AG04450 (cell line): ENCODE data around the gene HDDC3. TPM values are rescaled to one million over a fixed set of nuclear protein-coding genes. Genes with fewer than 3 reads are reported as not detected.

Experiments used
- CTCF ChIA-PET: fragments of 300-600, 350-600 bp; formaldehyde crosslinking; extraction: SDS; loops from one replicate; lab custom pipeline; 2022; ENCODE audit warnings: antibody characterized with exemption, inconsistent platforms; lab: Charles Lee
- POLR2A ChIA-PET: fragments of 350-600 bp; formaldehyde crosslinking; extraction: SDS; loops from one replicate; lab custom pipeline; 2021; ENCODE audit warnings: antibody characterized with exemption, inconsistent platforms; lab: Yijun Ruan, JAX
- DNase-seq: peaks from one replicate; pipeline ENCODE4 v3.0.0-alpha.2; 2011; ENCODE audit warnings: low read depth, low spot score
- H3K27ac ChIP-seq: one replicate; pipeline ENCODE4 v1.5.1; 2012; ENCODE audit warnings: low read depth, low read length, control low read depth
- H3K27me3 ChIP-seq: one replicate; pipeline ENCODE4 v1.6.0; 2012; ENCODE audit warnings: low read length; ENCODE audit not compliant: control insufficient read depth, insufficient read depth
- H3K4me3 ChIP-seq: 2 replicates; pipeline ENCODE4 v1.5.1; 2011; ENCODE audit warnings: mild to moderate bottlenecking, low read depth, low read length, control low read depth
- H3K9me3 ChIP-seq: 2 replicates; pipeline ENCODE4 v1.5.1; 2012; ENCODE audit warnings: low read length; ENCODE audit not compliant: control insufficient read depth, insufficient read depth
- polyA plus RNA-seq: library from polyadenylated mRNA; depleted of rRNA; stranded (reverse); fragments of >200 nt; gene quantifications from 2 replicates; pipeline ENCODE4 v1.2.3, GENCODE V29; 2011
- TF ChIP-seq, protein P1 (sequence below): IDR thresholded peaks from 2 replicates; pipeline ENCODE4 v1.5.1; 2011; ENCODE audit warnings: low read depth, low read length, control low read depth, inconsistent platforms

HDDC3 gene
- polyA plus RNA-seq, 1 experiment, result 10.3 TPM

DNA sequence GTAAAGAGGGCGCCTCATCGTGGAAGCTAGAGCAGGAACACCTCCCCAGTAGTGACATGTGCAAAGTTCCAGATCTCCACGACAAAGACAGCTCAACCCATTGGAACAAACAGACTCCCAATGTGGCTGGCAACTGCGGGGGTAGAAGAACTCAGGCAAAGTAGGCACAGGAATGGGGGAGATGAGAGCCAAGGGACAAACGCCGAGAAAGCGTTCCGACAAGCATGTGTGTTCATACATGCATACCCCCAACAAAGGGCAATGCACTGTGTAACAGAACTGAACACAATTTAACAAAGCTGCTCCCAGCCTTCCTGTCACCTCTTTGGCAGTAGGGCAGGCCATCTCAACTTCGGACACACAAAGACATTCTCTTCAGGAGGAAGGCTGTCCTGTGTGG is 33.9 kb upstream of the HDDC3 start:
- Histone ChIP-seq H3K27ac (no peak overlapping the region), H3K4me3 (no peak overlapping the region), H3K27me3 (no peaks in the 10 kb centered on the region), H3K9me3 (no peaks in the 10 kb centered on the region)
- ChIA-PET POLR2A (interaction anchor here (0.5 to 0.8 kb wide), 2 partner anchors 13 to 110 kb away, joined by 3 to 5 read pairs; no protein-coding TSS in a partner anchor), CTCF (interaction anchor here (0.7 to 1.9 kb wide), 2 partner anchors 10 to 83 kb away, joined by 3 to 23 read pairs; no protein-coding TSS in a partner anchor)
- no peak for DNase-seq
- TF ChIP-seq, protein P1, sequence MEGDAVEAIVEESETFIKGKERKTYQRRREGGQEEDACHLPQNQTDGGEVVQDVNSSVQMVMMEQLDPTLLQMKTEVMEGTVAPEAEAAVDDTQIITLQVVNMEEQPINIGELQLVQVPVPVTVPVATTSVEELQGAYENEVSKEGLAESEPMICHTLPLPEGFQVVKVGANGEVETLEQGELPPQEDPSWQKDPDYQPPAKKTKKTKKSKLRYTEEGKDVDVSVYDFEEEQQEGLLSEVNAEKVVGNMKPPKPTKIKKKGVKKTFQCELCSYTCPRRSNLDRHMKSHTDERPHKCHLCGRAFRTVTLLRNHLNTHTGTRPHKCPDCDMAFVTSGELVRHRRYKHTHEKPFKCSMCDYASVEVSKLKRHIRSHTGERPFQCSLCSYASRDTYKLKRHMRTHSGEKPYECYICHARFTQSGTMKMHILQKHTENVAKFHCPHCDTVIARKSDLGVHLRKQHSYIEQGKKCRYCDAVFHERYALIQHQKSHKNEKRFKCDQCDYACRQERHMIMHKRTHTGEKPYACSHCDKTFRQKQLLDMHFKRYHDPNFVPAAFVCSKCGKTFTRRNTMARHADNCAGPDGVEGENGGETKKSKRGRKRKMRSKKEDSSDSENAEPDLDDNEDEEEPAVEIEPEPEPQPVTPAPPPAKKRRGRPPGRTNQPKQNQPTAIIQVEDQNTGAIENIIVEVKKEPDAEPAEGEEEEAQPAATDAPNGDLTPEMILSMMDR, result no peak

- H3K9me3 ChIP-seq, result no peaks in the 10 kb centered on the region
- H3K27ac ChIP-seq, result no peak overlapping the region
- no peak for DNase-seq
- TF ChIP-seq, protein P1, result no peak
- H3K4me3 ChIP-seq, result no peak overlapping the region
- POLR2A ChIA-PET, result no interaction called here
- CTCF ChIA-PET, result interaction anchor here (0.8 to 8.7 kb wide), 2 partner anchors 27 to 87 kb away, joined by 3 to 157 read pairs; partner anchors contain the start of gene UNC45A
- H3K27me3 ChIP-seq, result no peaks in the 10 kb centered on the region
Observed at GRCh38 chr15:90962021-90962420, 29.7 kb upstream of the HDDC3 start.

- H3K27me3 ChIP-seq, result no peaks in the 10 kb centered on the region
- TF ChIP-seq, protein P1, result no peak
- no peaks in the 10 kb centered on the region for H3K9me3 ChIP-seq
- DNase-seq, result no peak
- H3K4me3 ChIP-seq, result no peak overlapping the region
- POLR2A ChIA-PET, result no interaction called here
- CTCF ChIA-PET, result interaction anchor here (0.7 to 8.7 kb wide), 4 partner anchors 26 to 341 kb away, joined by 3 to 157 read pairs (median 34); partner anchors contain the start of genes HDDC3 and UNC45A
- H3K27ac ChIP-seq, result no peak overlapping the region
Observed at GRCh38 chr15:90960298-90961091, 28.1 kb upstream of the HDDC3 start.

DNA sequence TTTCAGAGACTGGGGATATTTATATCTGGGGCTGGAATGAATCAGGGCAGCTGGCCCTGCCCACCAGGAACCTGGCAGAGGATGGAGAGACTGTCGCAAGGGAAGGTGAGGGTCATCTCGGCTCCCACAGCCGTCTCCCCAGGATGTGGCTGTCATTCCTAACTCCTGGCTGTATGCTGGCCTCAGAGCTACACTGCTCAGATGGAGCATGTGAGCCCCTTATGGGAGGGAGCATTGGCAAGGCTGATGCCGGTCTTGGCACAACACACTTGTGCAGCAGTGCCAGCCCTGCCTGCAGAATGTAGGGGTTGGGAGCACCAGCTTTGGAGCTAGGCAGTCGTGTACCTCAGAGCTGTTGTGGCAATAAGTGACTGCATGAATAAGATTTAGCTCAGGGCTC is 27.5 kb upstream of the HDDC3 start:
- DNase-seq, result no peak
- POLR2A ChIA-PET, result no interaction called here
- Histone ChIP-seq H3K27ac (no peak overlapping the region), H3K9me3 (peaks cover 1% of the 10 kb centered on the region; the same call in 1 of the 2 replicates), H3K4me3 (no peak overlapping the region), H3K27me3 (no peaks in the 10 kb centered on the region)
- CTCF ChIA-PET, result interaction anchor here (0.7 to 8.7 kb wide), 4 partner anchors 26 to 340 kb away, joined by 3 to 157 read pairs (median 34); partner anchors contain the start of genes HDDC3 and UNC45A
- TF ChIP-seq, protein P1, result no peak
